Measurements from ENCODE around the gene HSPA12A.

Gene HSPA12A

GRCh38 chr10:116690356-116691322 lies 51.7 kb downstream of the HSPA12A start:
- H3K36me3 Mint-ChIP-seq: no peaks in the 10 kb centered on the region
- no peak for DNase-seq (ENCODE audit: low spot score in 2 of 2)
- H3K4me3 Mint-ChIP-seq: no peak overlapping the region
- no peaks in the 10 kb centered on the region for H3K4me1 Mint-ChIP-seq
- no peaks in the 10 kb centered on the region for H3K9me3 Mint-ChIP-seq
- peaks cover 7% of the 10 kb centered on the region for H3K27me3 Mint-ChIP-seq
- no peak overlapping the region for H3K27ac Mint-ChIP-seq
- no peak for ATAC-seq (ENCODE audit: low read depth)

GRCh38 chr10:116689744-116690143 lies 52.6 kb downstream of the HSPA12A start:
- no peak overlapping the region for H3K27ac Mint-ChIP-seq
- H3K27me3 Mint-ChIP-seq: peaks cover 9% of the 10 kb centered on the region
- H3K4me1 Mint-ChIP-seq: no peaks in the 10 kb centered on the region
- DNase-seq (ENCODE audit: low spot score in 2 of 2) (no peak), ATAC-seq (ENCODE audit: low read depth) (no peak)
- H3K9me3 Mint-ChIP-seq: no peaks in the 10 kb centered on the region
- no peaks in the 10 kb centered on the region for H3K36me3 Mint-ChIP-seq
- no peak overlapping the region for H3K4me3 Mint-ChIP-seq

GRCh38 chr10:116688741-116689495 lies 53.4 kb downstream of the HSPA12A start:
- Mint-ChIP-seq H3K4me3 (no peak overlapping the region), H3K9me3 (no peaks in the 10 kb centered on the region), H3K27me3 (peaks cover 9% of the 10 kb centered on the region), H3K27ac (no peak overlapping the region), H3K36me3 (no peaks in the 10 kb centered on the region), H3K4me1 (no peaks in the 10 kb centered on the region)
- no peak for DNase-seq (ENCODE audit: low spot score in 2 of 2)
- no peak for ATAC-seq (ENCODE audit: low read depth)

- DNase-seq (ENCODE audit: low spot score in 2 of 2) (no peak), ATAC-seq (ENCODE audit: low read depth) (no peak)
- H3K36me3 Mint-ChIP-seq: no peaks in the 10 kb centered on the region
- no peak overlapping the region for H3K4me3 Mint-ChIP-seq
- no peaks in the 10 kb centered on the region for H3K4me1 Mint-ChIP-seq
- H3K27ac Mint-ChIP-seq: no peak overlapping the region
- no peaks in the 10 kb centered on the region for H3K9me3 Mint-ChIP-seq
- H3K27me3 Mint-ChIP-seq: peaks cover 9% of the 10 kb centered on the region
Observed at GRCh38 chr10:116688241-116688711, 54.1 kb downstream of the HSPA12A start.

GRCh38 chr10:116687633-116688032 lies 54.7 kb downstream of the HSPA12A start:
- H3K27ac Mint-ChIP-seq: no peak overlapping the region
- H3K27me3 Mint-ChIP-seq: peaks cover 9% of the 10 kb centered on the region
- no peaks in the 10 kb centered on the region for H3K36me3 Mint-ChIP-seq
- H3K4me3 Mint-ChIP-seq: no peak overlapping the region
- ATAC-seq (ENCODE audit: low read depth) (no peak), DNase-seq (ENCODE audit: low spot score in 2 of 2) (no peak)
- H3K4me1 Mint-ChIP-seq: no peaks in the 10 kb centered on the region
- H3K9me3 Mint-ChIP-seq: no peaks in the 10 kb centered on the region

- H3K4me1 Mint-ChIP-seq: no peaks in the 10 kb centered on the region
- H3K9me3 Mint-ChIP-seq: no peaks in the 10 kb centered on the region
- no peak overlapping the region for H3K4me3 Mint-ChIP-seq
- H3K36me3 Mint-ChIP-seq: no peaks in the 10 kb centered on the region
- H3K27me3 Mint-ChIP-seq: peaks cover 11% of the 10 kb centered on the region
- no peak overlapping the region for H3K27ac Mint-ChIP-seq
- ATAC-seq (ENCODE audit: low read depth) (no peak), DNase-seq (ENCODE audit: low spot score in 2 of 2) (no peak)
Observed at GRCh38 chr10:116686632-116687031, 55.7 kb downstream of the HSPA12A start.

- Mint-ChIP-seq H3K27ac (no peak overlapping the region), H3K36me3 (no peaks in the 10 kb centered on the region), H3K4me1 (no peaks in the 10 kb centered on the region), H3K27me3 (peaks cover 11% of the 10 kb centered on the region), H3K9me3 (no peaks in the 10 kb centered on the region), H3K4me3 (no peak overlapping the region)
- ATAC-seq (ENCODE audit: low read depth) (no peak), DNase-seq (ENCODE audit: low spot score in 2 of 2) (no peak)
Observed at GRCh38 chr10:116685807-116686206, 56.6 kb downstream of the HSPA12A start.

GRCh38 chr10:116684781-116685180 lies 57.6 kb downstream of the HSPA12A start:
- Mint-ChIP-seq H3K4me1 (no peaks in the 10 kb centered on the region), H3K9me3 (no peaks in the 10 kb centered on the region), H3K27ac (no peak overlapping the region), H3K36me3 (no peaks in the 10 kb centered on the region), H3K4me3 (no peak overlapping the region), H3K27me3 (peaks cover 11% of the 10 kb centered on the region)
- no peak for DNase-seq (ENCODE audit: low spot score in 2 of 2)
- no peak for ATAC-seq (ENCODE audit: low read depth)

GRCh38 chr10:116683821-116684220 lies 58.5 kb downstream of the HSPA12A start:
- no peaks in the 10 kb centered on the region for H3K4me1 Mint-ChIP-seq
- peaks cover 6% of the 10 kb centered on the region for H3K27me3 Mint-ChIP-seq
- no peak for DNase-seq (ENCODE audit: low spot score in 2 of 2)
- no peaks in the 10 kb centered on the region for H3K9me3 Mint-ChIP-seq
- H3K4me3 Mint-ChIP-seq: no peak overlapping the region
- H3K27ac Mint-ChIP-seq: no peak overlapping the region
- ATAC-seq (ENCODE audit: low read depth): no peak
- H3K36me3 Mint-ChIP-seq: no peaks in the 10 kb centered on the region

- DNase-seq (ENCODE audit: low spot score in 2 of 2) (no peak), ATAC-seq (ENCODE audit: low read depth) (no peak)
- Mint-ChIP-seq H3K27ac (no peak overlapping the region), H3K9me3 (no peaks in the 10 kb centered on the region), H3K27me3 (peaks cover 6% of the 10 kb centered on the region), H3K4me3 (no peak overlapping the region), H3K4me1 (no peaks in the 10 kb centered on the region), H3K36me3 (no peaks in the 10 kb centered on the region)
Observed at GRCh38 chr10:116683166-116683565, 59.2 kb downstream of the HSPA12A start.

- Mint-ChIP-seq H3K36me3 (no peaks in the 10 kb centered on the region), H3K4me3 (no peak overlapping the region), H3K4me1 (no peaks in the 10 kb centered on the region), H3K27ac (no peak overlapping the region), H3K9me3 (no peaks in the 10 kb centered on the region), H3K27me3 (peaks cover 2% of the 10 kb centered on the region)
- no peak for ATAC-seq (ENCODE audit: low read depth)
- no peak for DNase-seq (ENCODE audit: low spot score in 2 of 2)
Observed at GRCh38 chr10:116679351-116679750, 63.0 kb downstream of the HSPA12A start.

GRCh38 chr10:116676633-116677032 lies 65.7 kb downstream of the HSPA12A start:
- no peak for ATAC-seq (ENCODE audit: low read depth)
- Mint-ChIP-seq H3K27ac (no peak overlapping the region), H3K4me3 (no peak overlapping the region), H3K36me3 (no peaks in the 10 kb centered on the region), H3K9me3 (no peaks in the 10 kb centered on the region), H3K27me3 (no peaks in the 10 kb centered on the region), H3K4me1 (no peaks in the 10 kb centered on the region)
- DNase-seq (ENCODE audit: low spot score in 2 of 2): no peak

GRCh38 chr10:116676118-116676517 lies 66.2 kb downstream of the HSPA12A start:
- no peaks in the 10 kb centered on the region for H3K9me3 Mint-ChIP-seq
- DNase-seq (ENCODE audit: low spot score in 2 of 2): no peak
- H3K4me1 Mint-ChIP-seq: no peaks in the 10 kb centered on the region
- H3K4me3 Mint-ChIP-seq: no peak overlapping the region
- no peak for ATAC-seq (ENCODE audit: low read depth)
- no peak overlapping the region for H3K27ac Mint-ChIP-seq
- H3K36me3 Mint-ChIP-seq: no peaks in the 10 kb centered on the region
- no peaks in the 10 kb centered on the region for H3K27me3 Mint-ChIP-seq

- H3K4me1 Mint-ChIP-seq: no peaks in the 10 kb centered on the region
- no peak for ATAC-seq (ENCODE audit: low read depth)
- no peak overlapping the region for H3K27ac Mint-ChIP-seq
- no peaks in the 10 kb centered on the region for H3K36me3 Mint-ChIP-seq
- H3K4me3 Mint-ChIP-seq: no peak overlapping the region
- no peaks in the 10 kb centered on the region for H3K27me3 Mint-ChIP-seq
- no peaks in the 10 kb centered on the region for H3K9me3 Mint-ChIP-seq
- DNase-seq (ENCODE audit: low spot score in 2 of 2): no peak
Observed at GRCh38 chr10:116674901-116675423, 67.4 kb downstream of the HSPA12A start.

Data from memory B cell (primary cell).